Measurements from ENCODE around the gene BRI3. TPM values are rescaled to one million over a fixed set of nuclear protein-coding genes. Genes with fewer than 3 reads are reported as not detected.

Gene BRI3
- total RNA-seq, 2 experiments from 2014 or later = 68.0 to 76.5 TPM

- no peaks in the 10 kb centered on the region for H3K9me3 ChIP-seq (ENCODE audit: control insufficient read depth in 1 of 2, insufficient read depth in 1 of 2, low read length in 2 of 2)
- no peak overlapping the region for H3K27ac ChIP-seq (ENCODE audit: low read depth in 1 of 2, low read length in 2 of 2)
- H3K9me3 Mint-ChIP-seq = no peaks in the 10 kb centered on the region
- no peak for TF ChIP-seq CTCF (IDR thresholded peaks at IDR 0.05)
- DNase-seq (no peak), ATAC-seq (ENCODE audit: poor library complexity) (no peak)
- ChIA-PET CTCF (no interaction called here), POLR2A (no interaction called here)
- H3K4me1 Mint-ChIP-seq (ENCODE audit: low read depth) = peaks cover 6% of the 10 kb centered on the region
- no peaks in the 10 kb centered on the region for H3K27me3 Mint-ChIP-seq
- no peak overlapping the region for H3K27ac Mint-ChIP-seq
- H3K4me1 ChIP-seq (ENCODE audit: insufficient read depth, low read length) = peaks cover 9% of the 10 kb centered on the region
- intact Hi-C loops (cut with DNase I, micrococcal nuclease) = no loop called here
- H3K27me3 ChIP-seq (ENCODE audit: control insufficient read depth in 1 of 2, insufficient read depth in 2 of 2, low read length in 2 of 2) = no peaks in the 10 kb centered on the region
- no peaks in the 10 kb centered on the region for H3K36me3 ChIP-seq (ENCODE audit: insufficient read depth, low read length)
- H3K4me3 ChIP-seq (ENCODE audit: low read length) = no peak overlapping the region
- H3K4me3 Mint-ChIP-seq = no peak overlapping the region
- peaks cover 5% of the 10 kb centered on the region for H3K36me3 Mint-ChIP-seq (ENCODE audit: low read depth)
Measured at GRCh38 chr7:98276241-98276761, 5.2 kb upstream of the BRI3 start.

- ATAC-seq (ENCODE audit: poor library complexity) = no peak
- Histone ChIP-seq H3K9me3 (ENCODE audit: control insufficient read depth in 1 of 2, insufficient read depth in 1 of 2, low read length in 2 of 2) (no peaks in the 10 kb centered on the region), H3K27ac (ENCODE audit: low read depth in 1 of 2, low read length in 2 of 2) (no peak overlapping the region), H3K27me3 (ENCODE audit: control insufficient read depth in 1 of 2, insufficient read depth in 2 of 2, low read length in 2 of 2) (no peaks in the 10 kb centered on the region), H3K4me3 (ENCODE audit: low read length) (no peak overlapping the region), H3K36me3 (ENCODE audit: insufficient read depth, low read length) (no peaks in the 10 kb centered on the region), H3K4me1 (ENCODE audit: insufficient read depth, low read length) (peaks cover 25% of the 10 kb centered on the region)
- Mint-ChIP-seq H3K4me3 (no peak overlapping the region), H3K36me3 (ENCODE audit: low read depth) (peaks cover 9% of the 10 kb centered on the region), H3K27ac (no peak overlapping the region), H3K9me3 (no peaks in the 10 kb centered on the region), H3K4me1 (ENCODE audit: low read depth) (peaks cover 20% of the 10 kb centered on the region), H3K27me3 (no peaks in the 10 kb centered on the region)
- ChIA-PET POLR2A (interaction anchor here (0.6 to 5.1 kb wide), 3 partner anchors 26 to 28 kb away, joined by 3 to 65 read pairs (median 4); partner anchors contain the start of gene TECPR1), CTCF (no interaction called here)
- intact Hi-C loops (cut with DNase I, micrococcal nuclease) = no loop called here
- no peak for TF ChIP-seq CTCF (IDR thresholded peaks at IDR 0.05)
- DNase-seq = no peak
Measured at GRCh38 chr7:98278408-98278807, 3.1 kb upstream of the BRI3 start.

GRCh38 chr7:98278936-98279335 is 2.5 kb upstream of the BRI3 start:
- Histone ChIP-seq H3K4me3 (ENCODE audit: low read length) (no peak overlapping the region), H3K27ac (ENCODE audit: low read depth in 1 of 2, low read length in 2 of 2) (no peak overlapping the region), H3K9me3 (ENCODE audit: control insufficient read depth in 1 of 2, insufficient read depth in 1 of 2, low read length in 2 of 2) (no peaks in the 10 kb centered on the region), H3K36me3 (ENCODE audit: insufficient read depth, low read length) (no peaks in the 10 kb centered on the region), H3K27me3 (ENCODE audit: control insufficient read depth in 1 of 2, insufficient read depth in 2 of 2, low read length in 2 of 2) (no peaks in the 10 kb centered on the region), H3K4me1 (ENCODE audit: insufficient read depth, low read length) (peaks cover 30% of the 10 kb centered on the region)
- ChIA-PET CTCF (no interaction called here), POLR2A (interaction anchor here (5.1 kb wide), 1 partner anchor 28 kb away, joined by 65 read pairs; the partner anchor contains the start of gene TECPR1)
- Mint-ChIP-seq H3K36me3 (ENCODE audit: low read depth) (peaks cover 9% of the 10 kb centered on the region), H3K4me3 (no peak overlapping the region), H3K9me3 (no peaks in the 10 kb centered on the region), H3K27me3 (no peaks in the 10 kb centered on the region), H3K27ac (no peak overlapping the region), H3K4me1 (ENCODE audit: low read depth) (peaks cover 24% of the 10 kb centered on the region)
- DNase-seq (no peak), ATAC-seq (ENCODE audit: poor library complexity) (no peak)
- intact Hi-C loops (cut with DNase I, micrococcal nuclease) = no loop called here
- TF ChIP-seq CTCF (IDR thresholded peaks at IDR 0.05) = no peak
